HG03103 (cell line): Measurements from ENCODE around the gene TSPO2.
"Not testable (repeated sequence)": the region's sequence is repeated elsewhere in the genome, so short reads cannot be mapped to it uniquely, and the experiment has no call there.

Experiments used
- ATAC-seq: cut with Tn5 transposase; IDR thresholded peaks from one replicate; pipeline ENCODE4 v1.9.1; 2021; ENCODE audit warnings: low read depth; ENCODE audit not compliant: unreplicated experiment

The TSPO2 gene, protein sequence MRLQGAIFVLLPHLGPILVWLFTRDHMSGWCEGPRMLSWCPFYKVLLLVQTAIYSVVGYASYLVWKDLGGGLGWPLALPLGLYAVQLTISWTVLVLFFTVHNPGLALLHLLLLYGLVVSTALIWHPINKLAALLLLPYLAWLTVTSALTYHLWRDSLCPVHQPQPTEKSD

GRCh38 chr6:41042226-41043055 lies at the start of gene TSPO2:
Gene TSPO2 (plus strand): TSS chr6:41042467. CDS start chr6:41042986, 519 bp downstream.
- ATAC-seq: no peak

DNA sequence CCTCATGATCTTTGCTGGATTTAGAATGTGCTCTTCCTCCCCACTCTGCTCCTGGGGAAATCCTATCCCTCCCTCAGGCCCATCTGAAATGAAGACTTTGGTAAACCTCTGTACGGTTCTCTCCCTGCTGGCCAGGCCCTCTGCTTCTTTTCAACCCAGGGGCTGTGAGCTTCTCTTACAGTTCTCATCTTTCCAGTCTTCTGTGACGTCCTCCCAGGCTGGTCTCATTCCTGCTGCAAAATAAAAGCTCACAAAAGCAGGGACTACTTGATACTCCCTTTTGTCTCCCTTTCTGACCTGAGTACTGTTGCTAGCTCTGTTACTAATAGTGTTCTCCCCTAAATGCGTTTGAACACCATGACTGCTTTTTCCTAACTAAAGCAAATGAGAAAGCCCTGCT lies 49.5 kb upstream of the TSPO2 start:
- ATAC-seq: no peak

DNA sequence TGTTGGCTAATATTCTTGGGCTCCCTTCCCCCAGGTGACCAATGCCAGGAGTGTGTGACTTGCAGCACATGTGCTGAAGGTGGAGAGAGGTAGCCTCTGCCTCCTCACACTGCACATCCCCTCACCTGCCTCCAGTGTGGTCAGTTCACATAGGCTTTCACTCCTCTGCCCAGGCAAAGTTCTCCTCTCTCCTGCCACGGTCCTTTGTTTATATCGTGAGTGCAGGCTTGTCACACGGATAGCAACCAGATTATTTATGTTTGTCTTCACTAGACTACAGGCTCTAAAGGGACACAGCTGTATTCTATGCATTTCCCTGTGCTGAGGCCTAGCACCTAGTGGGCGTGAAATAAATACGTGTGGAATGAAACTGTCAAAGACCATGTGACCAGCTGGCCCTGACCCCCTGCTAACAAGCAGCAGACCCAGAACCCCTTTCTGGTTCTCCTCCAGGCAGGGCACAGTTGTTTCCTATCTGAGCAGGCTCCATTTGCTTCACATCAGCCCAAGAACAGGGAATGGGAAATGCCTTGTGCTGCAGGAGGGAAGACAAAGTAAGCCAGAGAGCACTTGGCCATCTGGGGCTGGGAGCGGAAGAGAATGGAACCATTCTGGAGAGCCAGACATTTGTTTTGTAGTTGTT lies 45.6 kb upstream of the TSPO2 start:
- no peak for ATAC-seq

GRCh38 chr6:40997234-40997957 lies 44.9 kb upstream of the TSPO2 start:
- no peak for ATAC-seq

- no peak for ATAC-seq
Observed at GRCh38 chr6:40998661-40999060, 43.6 kb upstream of the TSPO2 start.

DNA sequence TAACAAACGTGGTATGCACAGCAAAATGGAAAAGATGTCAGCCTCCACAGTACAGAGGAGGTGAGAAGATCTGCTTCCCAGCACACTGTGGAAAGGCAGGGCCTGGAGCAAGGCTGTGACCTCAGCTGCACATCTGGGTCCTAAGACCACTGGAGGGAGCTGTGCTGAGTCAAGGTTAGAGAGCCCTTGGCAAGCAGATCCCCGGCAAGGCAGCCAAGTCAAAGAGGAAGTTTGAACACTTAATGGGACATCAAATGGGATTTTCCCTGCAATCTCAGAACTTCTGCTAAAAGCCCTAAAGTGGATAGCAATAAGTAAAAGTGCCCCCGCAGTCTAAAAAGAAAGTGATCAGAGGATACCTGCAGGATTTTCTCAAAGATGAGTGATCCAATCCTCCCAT lies 42.7 kb upstream of the TSPO2 start:
- no peak for ATAC-seq

DNA sequence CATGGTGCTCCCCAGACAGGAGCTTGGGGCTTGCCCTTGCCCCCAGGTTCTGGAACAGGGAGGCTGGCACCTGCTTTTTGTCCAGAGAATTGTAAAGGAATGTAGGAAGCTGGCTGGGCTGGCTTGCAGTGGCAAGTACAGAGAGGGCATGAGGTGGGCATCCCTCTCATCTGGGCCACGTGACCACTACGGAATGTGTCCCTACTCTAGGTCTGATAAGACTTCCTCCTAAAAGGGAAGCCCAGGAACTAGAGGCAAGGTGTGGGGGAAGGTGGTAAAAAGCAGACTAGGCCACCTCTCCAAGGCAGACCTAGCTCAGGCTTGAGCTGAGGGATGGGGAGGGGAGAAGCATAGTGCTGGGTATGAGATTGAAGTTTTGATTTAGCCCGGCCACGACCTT lies 42.0 kb upstream of the TSPO2 start:
- ATAC-seq: no peak

- ATAC-seq: no peak
Observed at GRCh38 chr6:41002168-41002567, 40.1 kb upstream of the TSPO2 start.

DNA sequence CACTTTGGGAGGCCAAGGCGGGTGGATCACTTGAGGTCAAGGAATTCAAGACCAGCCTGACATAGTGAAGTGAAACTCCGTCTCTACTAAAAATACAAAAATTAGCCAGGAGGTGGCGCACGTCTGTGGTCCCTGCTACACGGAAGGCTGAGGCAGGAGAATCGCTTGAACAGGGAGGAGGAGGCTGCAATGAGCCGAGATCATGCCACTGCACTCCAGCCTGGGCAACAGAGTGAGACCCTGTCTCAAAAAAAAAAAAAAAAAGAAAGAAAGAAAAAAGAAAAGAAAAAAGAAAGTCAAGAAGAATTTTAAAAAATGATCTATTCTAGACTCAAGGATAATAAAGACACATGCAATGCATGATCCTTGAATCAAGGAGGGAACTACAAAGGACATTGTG lies 36.0 kb upstream of the TSPO2 start:
- ATAC-seq: not testable (repeated sequence)

GRCh38 chr6:41006980-41007379 lies 35.3 kb upstream of the TSPO2 start:
- not testable (repeated sequence) for ATAC-seq

DNA sequence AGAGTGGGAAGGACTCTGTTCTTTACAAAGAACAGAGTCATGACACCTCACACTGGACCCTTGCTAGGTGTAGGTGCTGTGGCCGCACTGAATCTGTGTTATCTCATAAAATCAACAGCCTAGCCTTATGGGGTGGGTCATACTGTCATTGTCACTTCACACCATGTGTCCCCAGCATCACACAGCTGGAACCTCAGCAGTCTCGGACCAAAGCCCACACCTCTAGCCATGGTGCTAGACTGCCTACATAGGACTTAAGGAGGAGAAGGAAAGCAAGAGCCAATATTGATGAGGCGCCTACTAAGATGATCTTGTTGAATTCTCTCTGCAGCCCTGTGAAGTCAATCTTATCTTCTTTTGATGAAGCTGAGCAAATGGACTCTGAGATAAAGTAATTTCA lies 34.3 kb upstream of the TSPO2 start:
- no peak for ATAC-seq

DNA sequence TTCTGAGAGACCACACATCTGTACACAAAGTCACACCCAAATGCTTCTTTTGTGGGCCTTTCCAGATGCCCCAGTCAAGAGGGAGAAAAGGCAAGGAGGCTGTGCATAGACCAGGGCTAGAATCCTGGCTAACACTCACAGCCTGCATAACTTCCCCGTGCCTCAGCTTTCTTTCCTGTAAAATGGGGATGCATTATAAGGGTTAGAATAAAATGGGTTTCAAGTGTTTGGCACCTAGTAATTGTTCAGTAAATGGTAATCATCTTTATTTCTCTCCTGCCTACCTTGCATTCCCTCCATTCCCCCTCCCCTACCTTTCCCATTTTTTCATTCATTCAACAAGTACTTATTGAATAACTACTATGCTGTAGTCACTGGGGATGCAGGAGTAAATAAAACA lies 32.6 kb upstream of the TSPO2 start:
- no peak for ATAC-seq

- no peak for ATAC-seq
Observed at GRCh38 chr6:41011673-41012072, 30.6 kb upstream of the TSPO2 start.

GRCh38 chr6:41013466-41014153 lies 28.7 kb upstream of the TSPO2 start:
- no peak for ATAC-seq

GRCh38 chr6:41014780-41015179 lies 27.5 kb upstream of the TSPO2 start:
- ATAC-seq: no peak

DNA sequence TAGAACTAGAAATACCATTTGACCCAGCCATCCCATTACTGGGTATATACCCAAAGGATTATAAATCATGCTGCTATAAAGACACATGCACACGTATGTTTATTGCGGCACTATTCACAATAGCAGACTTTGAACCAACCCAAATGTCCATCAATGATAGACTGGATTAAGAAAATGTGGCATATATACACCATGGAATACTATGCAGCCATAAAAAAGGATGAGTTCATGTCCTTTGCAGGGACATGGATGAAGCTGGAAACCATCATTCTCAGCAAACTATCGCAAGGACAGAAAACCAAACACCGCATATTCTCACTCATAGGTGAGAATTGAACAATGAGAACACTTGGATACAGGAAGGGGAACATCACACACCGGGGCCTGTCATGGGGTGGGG lies 26.4 kb upstream of the TSPO2 start:
- ATAC-seq: not testable (repeated sequence)

GRCh38 chr6:41017663-41018062 lies 24.6 kb upstream of the TSPO2 start:
- ATAC-seq: no peak

DNA sequence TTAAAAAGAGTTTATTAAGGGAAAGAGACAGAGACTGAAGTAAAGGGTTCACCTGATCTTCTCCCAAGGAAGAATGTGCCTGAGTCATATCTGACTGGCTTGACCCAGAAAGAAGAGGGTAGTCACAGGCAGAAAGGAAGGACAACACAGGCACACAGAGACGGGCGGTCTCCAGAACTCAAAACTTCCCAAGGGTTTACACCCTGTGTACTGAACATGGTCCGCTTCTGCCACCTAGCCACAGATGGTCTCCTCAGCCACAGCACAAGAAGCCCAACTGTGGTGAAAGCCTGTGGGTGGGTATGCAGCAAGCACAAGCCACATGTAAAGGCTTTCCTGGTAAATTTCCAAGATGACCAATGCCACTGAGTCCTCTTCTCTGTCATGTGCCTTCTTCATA lies 20.4 kb upstream of the TSPO2 start:
- ATAC-seq: no peak

DNA sequence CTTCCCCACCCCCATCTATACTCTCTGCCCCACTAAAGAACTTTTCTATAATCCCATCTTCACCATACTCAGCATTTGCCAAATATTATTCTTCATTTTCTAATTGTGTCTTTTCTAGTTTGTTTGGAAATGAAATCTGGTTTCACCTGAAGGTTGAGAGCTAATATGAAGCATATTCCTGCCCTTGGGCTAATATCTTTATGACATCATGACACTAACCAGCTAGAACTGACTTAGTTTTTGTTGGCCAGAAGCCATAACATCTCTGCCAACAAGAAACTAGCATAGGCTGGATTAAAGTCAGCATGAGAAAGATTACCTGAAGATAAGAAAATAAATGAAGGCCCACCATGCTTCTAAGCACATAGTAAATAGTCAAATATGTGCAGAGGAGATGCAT lies 20.0 kb upstream of the TSPO2 start:
- no peak for ATAC-seq

DNA sequence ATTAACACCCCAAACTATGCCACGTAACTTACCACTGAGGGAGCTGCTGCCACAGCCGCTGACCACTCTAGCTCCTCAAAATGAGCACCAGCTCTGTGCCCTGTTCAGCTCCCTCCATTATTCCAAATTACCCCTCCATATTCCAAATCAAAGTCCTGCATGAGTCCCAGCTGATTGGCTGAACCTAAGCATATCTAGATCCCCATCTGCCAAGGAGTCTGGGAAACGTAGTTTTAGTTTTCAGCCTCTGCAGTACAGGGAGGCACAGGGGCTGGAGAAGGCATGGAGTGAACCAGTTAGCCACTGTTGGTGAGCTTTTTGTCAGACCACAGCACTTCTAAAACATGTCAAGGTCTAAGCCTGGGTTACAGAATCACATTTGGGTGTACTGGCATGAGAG lies 19.2 kb upstream of the TSPO2 start:
- no peak for ATAC-seq
